CD14-positive monocyte (primary cell): Measurements from ENCODE around the gene SNX30. TPM values are rescaled to one million over a fixed set of nuclear protein-coding genes. Genes with fewer than 3 reads are reported as not detected.
A peak's percentile ranks its signal among the peaks of the same experiment; 100 is the strongest.

Experiments
- DNase-seq, 3 donors: peaks; one replicate each; pipeline ENCODE4 v3.0.0-alpha.2; 2011 to 2022
- H2AFZ ChIP-seq: 2 replicates; pipeline ENCODE4 v1.6.0; 2012; ENCODE audit warnings: mild to moderate bottlenecking, low read depth, low read length, inconsistent platforms; ENCODE audit not compliant: insufficient read depth, poor library complexity, severe bottlenecking
- H3K27ac ChIP-seq, 2 donors: 1 replicate in 1 of 2; 2 replicates in 1 of 2; pipeline ENCODE4 v1.5.1; 2012 to 2013; ENCODE audit warnings: low read length in 2 of 2, control low read depth in 1 of 2, inconsistent platforms in 1 of 2, low read depth in 1 of 2, mild to moderate bottlenecking in 1 of 2
- H3K27me3 ChIP-seq, 2 donors: one replicate each; pipeline versions ENCODE4 v1.6.0 to v1.6.1; 2011 to 2013; ENCODE audit warnings: low read length in 2 of 2; ENCODE audit not compliant: control insufficient read depth in 2 of 2, insufficient read depth in 2 of 2
- H3K36me3 ChIP-seq, 2 donors: replicated peaks in 1 of 2; 1 replicate in 1 of 2; 2 replicates in 1 of 2; pipeline versions ENCODE4 v1.5.1 to v1.6.1; 2012 to 2013; ENCODE audit warnings: low read length in 2 of 2, control low read depth in 1 of 2, inconsistent platforms in 1 of 2, mild to moderate bottlenecking in 1 of 2; ENCODE audit not compliant: insufficient read depth in 2 of 2, control insufficient read depth in 1 of 2
- H3K4me1 ChIP-seq, 2 donors: 1 replicate in 1 of 2; 2 replicates in 1 of 2; pipeline versions ENCODE4 v1.5.1 to v1.6.1; 2012 to 2013; ENCODE audit warnings: low read length in 2 of 2, control low read depth in 1 of 2, inconsistent platforms in 1 of 2, mild to moderate bottlenecking in 1 of 2, moderate library complexity in 1 of 2; ENCODE audit not compliant: insufficient read depth in 2 of 2, control insufficient read depth in 1 of 2
- H3K4me2 ChIP-seq: replicated peaks from 2 replicates; pipeline ENCODE3; 2012; ENCODE audit warnings: low read length, moderate library complexity, mild to moderate bottlenecking; ENCODE audit not compliant: poor library complexity, severe bottlenecking; ENCODE audit errors: extremely low read depth
- H3K4me3 ChIP-seq, 3 experiments: fragments of 200-600 bp in 1 of 3; sonication (generic) in 1 of 3; replicated peaks in 1 of 3; 1 replicate in 2 of 3; 2 replicates in 1 of 3; pipeline ENCODE4 v1.5.1; 2011 to 2013; ENCODE audit warnings: low read length in 3 of 3, mild to moderate bottlenecking in 3 of 3, control low read depth in 2 of 3, low read depth in 2 of 3, inconsistent platforms in 1 of 3, moderate library complexity in 1 of 3
- H3K79me2 ChIP-seq: 2 replicates; pipeline ENCODE4 v1.6.0; 2012; ENCODE audit warnings: mild to moderate bottlenecking, control low read depth, inconsistent platforms, low read length, moderate library complexity; ENCODE audit not compliant: insufficient read depth
- H3K9ac ChIP-seq: 2 replicates; pipeline ENCODE4 v1.6.0; 2017; ENCODE audit warnings: low read length, mild to moderate bottlenecking; ENCODE audit not compliant: insufficient read depth, poor library complexity, severe bottlenecking
- H3K9me3 ChIP-seq, 2 donors: replicated peaks in 1 of 2; 1 replicate in 1 of 2; 2 replicates in 1 of 2; pipeline versions ENCODE4 v1.5.1 to v1.6.1; 2012 to 2013; ENCODE audit warnings: low read length in 2 of 2, control low read depth in 1 of 2; ENCODE audit not compliant: control insufficient read depth in 1 of 2, insufficient read depth in 1 of 2
- H4K20me1 ChIP-seq: 2 replicates; pipeline ENCODE4 v1.6.0; 2012; ENCODE audit warnings: mild to moderate bottlenecking, low read length, control low read depth, moderate library complexity; ENCODE audit not compliant: insufficient read depth
- H3K27ac Mint-ChIP-seq, 7 donors: one replicate each; pipeline ENCODE4 v1.8.0; 2020; ENCODE audit warnings: mild to moderate bottlenecking in 7 of 7, mixed read lengths in 7 of 7, moderate library complexity in 6 of 7, inconsistent platforms in 2 of 7
- H3K27me3 Mint-ChIP-seq, 3 donors: one replicate each; pipeline ENCODE4 v1.8.0; 2021 to 2022; ENCODE audit warnings: low read depth in 3 of 3, mild to moderate bottlenecking in 3 of 3, mixed read lengths in 3 of 3, moderate library complexity in 3 of 3, inconsistent platforms in 1 of 3
- H3K36me3 Mint-ChIP-seq, 2 donors: one replicate each; pipeline ENCODE4 v1.8.0; 2020; ENCODE audit warnings: mixed read lengths in 2 of 2, inconsistent platforms in 1 of 2, mild to moderate bottlenecking in 1 of 2
- H3K4me1 Mint-ChIP-seq: one replicate; pipeline ENCODE4 v1.8.0; 2020; ENCODE audit warnings: mild to moderate bottlenecking, mixed read lengths
- H3K4me3 Mint-ChIP-seq, 2 donors: one replicate each; pipeline ENCODE4 v1.8.0; 2020; ENCODE audit warnings: mild to moderate bottlenecking in 2 of 2, mixed read lengths in 2 of 2, moderate library complexity in 1 of 2
- H3K9me3 Mint-ChIP-seq, 7 donors: one replicate each; pipeline ENCODE4 v1.8.0; 2020 to 2022; ENCODE audit warnings: mixed read lengths in 7 of 7, mild to moderate bottlenecking in 6 of 7, moderate library complexity in 6 of 7, inconsistent platforms in 2 of 7
- CTCF ChIP-seq: fragments of 200-600 bp; IDR thresholded peaks from one replicate; pipeline ENCODE4 v1.8.0; 2022; ENCODE audit warnings: antibody characterized with exemption, mild to moderate bottlenecking
- WGBS: methylation state at CpG from one replicate; pipeline ENCODE4 v1.1.5; 2013; ENCODE audit warnings: missing lambda C conversion rate; ENCODE audit not compliant: insufficient coverage; 5-methylcytosine and 5-hydroxymethylcytosine counted together
- intact Hi-C, 2 donors: fragments of 100-400 bp; cut with micrococcal nuclease; formaldehyde crosslinking; loops; one replicate each; pipeline versions ENCODE4 v1.15.0 to v1.15.1; 2023
- polyA plus RNA-seq, 3 donors: library from polyadenylated mRNA; depleted of rRNA in 1 of 3; unstranded in 2 of 3; stranded (reverse) in 1 of 3; fragments of 300-500 nt in 2 of 3; fragments of >200 nt in 1 of 3; fragmentation: Illumina TruSeq in 2 of 3; gene quantifications; 1 replicate in 2 of 3; 2 replicates in 1 of 3; pipeline ENCODE4 v1.2.3, GENCODE V29; 2012 to 2021

SNX30 gene
- polyA plus RNA-seq, 3 donors = 10.3 to 31.3 (median 10.4) TPM

- Mint-ChIP-seq H3K4me1 (no peaks in the 10 kb centered on the region), H3K4me3 (no peak overlapping the region), H3K36me3 (peaks cover 31 to 62% of the 10 kb centered on the region in 2 donors), H3K27ac (peak overlapping the region in 4 of 7 donors; percentile 1 to 21 (median 8)), H3K27me3 (peaks cover 0 to 2% (median 0%) of the 10 kb centered on the region in 3 donors), H3K9me3 (peaks cover 0 to 2% (median 0%) of the 10 kb centered on the region in 7 donors)
- H4K20me1 ChIP-seq = peaks cover 56% of the 10 kb centered on the region
- intact Hi-C loops = no loop called here
- no peak overlapping the region for H3K9ac ChIP-seq
- no peak overlapping the region for H3K4me3 ChIP-seq
- no peaks in the 10 kb centered on the region for H3K9me3 ChIP-seq
- no peaks in the 10 kb centered on the region for H3K4me1 ChIP-seq
- H2AFZ ChIP-seq = no peak overlapping the region
- no peaks in the 10 kb centered on the region for H3K27me3 ChIP-seq
- peak overlapping the region in 1 of 2 donors; percentile 45 for H3K27ac ChIP-seq
- no peak overlapping the region for H3K4me2 ChIP-seq
- TF ChIP-seq CTCF = peak; percentile 16
- DNase-seq = no peak
- H3K36me3 ChIP-seq = peaks cover 26 to 76% of the 10 kb centered on the region in 2 donors
- H3K79me2 ChIP-seq = peaks cover 89% of the 10 kb centered on the region
- 86% methylated on average over 6 of the region's 6 CpGs for WGBS
Measured at GRCh38 chr9:112705768-112706427, 44.7 kb upstream of the SNX30 start.

GRCh38 chr9:112711050-112711689, 39.4 kb upstream of the SNX30 start:
- peaks cover 17 to 57% of the 10 kb centered on the region in 2 donors for H3K36me3 ChIP-seq
- H3K4me3 ChIP-seq = no peak overlapping the region
- peaks cover 0 to 2% (median 0%) of the 10 kb centered on the region in 7 donors for H3K9me3 Mint-ChIP-seq
- peaks cover 0 to 2% (median 0%) of the 10 kb centered on the region in 3 donors for H3K27me3 Mint-ChIP-seq
- no peak overlapping the region for H3K4me2 ChIP-seq
- no peak for DNase-seq
- intact Hi-C loops = loop anchor here in 1 of 2 donors (10.0 kb wide), 1 partner anchor 184 kb away; the partner anchor contains the start of gene SLC46A2
- H3K4me1 Mint-ChIP-seq = peaks cover 4% of the 10 kb centered on the region
- TF ChIP-seq CTCF = peak; percentile 33
- H3K9ac ChIP-seq = no peak overlapping the region
- H2AFZ ChIP-seq = no peak overlapping the region
- H3K36me3 Mint-ChIP-seq = peaks cover 31 to 60% of the 10 kb centered on the region in 2 donors
- peak overlapping the region in 2 of 7 donors; percentile 22 to 58 for H3K27ac Mint-ChIP-seq
- peaks cover 56% of the 10 kb centered on the region for H4K20me1 ChIP-seq
- H3K4me1 ChIP-seq = no peaks in the 10 kb centered on the region
- peaks cover 93% of the 10 kb centered on the region for H3K79me2 ChIP-seq
- WGBS = no CpG with 5 or more reads among the region's 7 CpGs
- no peaks in the 10 kb centered on the region for H3K27me3 ChIP-seq
- H3K9me3 ChIP-seq = no peaks in the 10 kb centered on the region
- no peak overlapping the region for H3K27ac ChIP-seq
- H3K4me3 Mint-ChIP-seq = no peak overlapping the region
